Calu3 (cell line): ENCODE data around the gene SLC27A3. TPM values are rescaled to one million over a fixed set of nuclear protein-coding genes. Genes with fewer than 3 reads are reported as not detected.

ENCODE experiments used
- BruUV-seq: library from RNA; stranded (reverse); fragments of 400-500 nt; replicated peaks from 2 replicates; lab custom pipeline; 2021; lab: Mats Ljungman, UMichigan
- CTCF ChIA-PET: fragments of 300-600 bp; sonication (Branson Sonifier 250); formaldehyde crosslinking; loops from one replicate; lab custom pipeline; 2022; ENCODE audit warnings: antibody characterized with exemption; lab: Charles Lee
- DNase-seq: peaks from one replicate; pipeline ENCODE4 v3.0.0; 2022
- H3K27ac Mint-ChIP-seq: one replicate; pipeline ENCODE4 v1.8.0; 2022; ENCODE audit warnings: mixed read lengths; ENCODE audit not compliant: unreplicated experiment
- H3K27me3 Mint-ChIP-seq: one replicate; pipeline ENCODE4 v1.8.0; 2022; ENCODE audit warnings: mixed read lengths; ENCODE audit not compliant: unreplicated experiment
- H3K36me3 Mint-ChIP-seq: one replicate; pipeline ENCODE4 v1.8.0; 2022; ENCODE audit warnings: mild to moderate bottlenecking, moderate library complexity, mixed read lengths; ENCODE audit not compliant: insufficient read depth, unreplicated experiment
- H3K4me1 Mint-ChIP-seq: one replicate; pipeline ENCODE4 v1.8.0; 2022; ENCODE audit warnings: mild to moderate bottlenecking, low read depth, mixed read lengths; ENCODE audit not compliant: unreplicated experiment
- H3K4me3 Mint-ChIP-seq: one replicate; pipeline ENCODE4 v1.8.0; 2022; ENCODE audit warnings: mild to moderate bottlenecking, low read depth, moderate library complexity, mixed read lengths; ENCODE audit not compliant: unreplicated experiment
- H3K9me3 Mint-ChIP-seq: one replicate; pipeline ENCODE4 v1.8.0; 2022; ENCODE audit warnings: low read depth, mixed read lengths; ENCODE audit not compliant: unreplicated experiment
- intact Hi-C: fragments of 100-400 bp; cut with micrococcal nuclease; formaldehyde crosslinking; loops from one replicate; pipeline ENCODE4 v1.10.0; 2022; ENCODE audit not compliant: unreplicated experiment
- total RNA-seq: library from RNA; stranded (reverse); gene quantifications from 2 replicates; pipeline ENCODE4 v1.2.3, GENCODE V29; 2022
- TF ChIP-seq, protein P1 (sequence below): fragments of 200-600 bp; IDR thresholded peaks from one replicate; pipeline ENCODE4 v1.8.0; 2022; ENCODE audit warnings: antibody characterized with exemption; ENCODE audit not compliant: unreplicated experiment

SLC27A3 gene
- total RNA-seq, 1 experiment from 2014 or later: 11.9 TPM

DNA sequence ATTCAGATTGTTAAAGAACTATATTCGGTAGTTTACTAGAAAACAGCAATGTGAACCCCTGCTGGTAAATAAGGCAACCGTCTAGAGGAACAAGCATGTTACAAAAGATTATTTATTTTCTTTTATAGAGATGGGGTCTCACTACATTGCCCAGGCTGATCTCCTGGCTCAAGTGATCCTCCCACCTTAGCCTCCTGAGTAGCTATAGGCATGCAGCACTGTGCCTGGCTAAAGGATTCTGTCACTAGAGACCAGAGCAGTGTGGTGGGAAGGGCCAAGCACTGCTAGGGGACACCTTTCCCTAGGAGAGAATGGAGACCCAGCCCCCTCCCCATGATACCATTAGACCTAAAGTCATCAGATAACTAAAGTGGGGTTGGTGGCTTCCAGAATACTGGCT lies 28.9 kb downstream of the SLC27A3 start:
- Mint-ChIP-seq H3K27ac (no peak overlapping the region), H3K4me1 (no peaks in the 10 kb centered on the region), H3K4me3 (no peak overlapping the region), H3K36me3 (peaks cover 25% of the 10 kb centered on the region), H3K27me3 (no peaks in the 10 kb centered on the region), H3K9me3 (no peaks in the 10 kb centered on the region)
- CTCF ChIA-PET: no interaction called here
- no TSS peak for BruUV-seq
- no peak for DNase-seq
- intact Hi-C loops: no loop called here
- TF ChIP-seq, protein P1, sequence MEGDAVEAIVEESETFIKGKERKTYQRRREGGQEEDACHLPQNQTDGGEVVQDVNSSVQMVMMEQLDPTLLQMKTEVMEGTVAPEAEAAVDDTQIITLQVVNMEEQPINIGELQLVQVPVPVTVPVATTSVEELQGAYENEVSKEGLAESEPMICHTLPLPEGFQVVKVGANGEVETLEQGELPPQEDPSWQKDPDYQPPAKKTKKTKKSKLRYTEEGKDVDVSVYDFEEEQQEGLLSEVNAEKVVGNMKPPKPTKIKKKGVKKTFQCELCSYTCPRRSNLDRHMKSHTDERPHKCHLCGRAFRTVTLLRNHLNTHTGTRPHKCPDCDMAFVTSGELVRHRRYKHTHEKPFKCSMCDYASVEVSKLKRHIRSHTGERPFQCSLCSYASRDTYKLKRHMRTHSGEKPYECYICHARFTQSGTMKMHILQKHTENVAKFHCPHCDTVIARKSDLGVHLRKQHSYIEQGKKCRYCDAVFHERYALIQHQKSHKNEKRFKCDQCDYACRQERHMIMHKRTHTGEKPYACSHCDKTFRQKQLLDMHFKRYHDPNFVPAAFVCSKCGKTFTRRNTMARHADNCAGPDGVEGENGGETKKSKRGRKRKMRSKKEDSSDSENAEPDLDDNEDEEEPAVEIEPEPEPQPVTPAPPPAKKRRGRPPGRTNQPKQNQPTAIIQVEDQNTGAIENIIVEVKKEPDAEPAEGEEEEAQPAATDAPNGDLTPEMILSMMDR: no peak

DNA sequence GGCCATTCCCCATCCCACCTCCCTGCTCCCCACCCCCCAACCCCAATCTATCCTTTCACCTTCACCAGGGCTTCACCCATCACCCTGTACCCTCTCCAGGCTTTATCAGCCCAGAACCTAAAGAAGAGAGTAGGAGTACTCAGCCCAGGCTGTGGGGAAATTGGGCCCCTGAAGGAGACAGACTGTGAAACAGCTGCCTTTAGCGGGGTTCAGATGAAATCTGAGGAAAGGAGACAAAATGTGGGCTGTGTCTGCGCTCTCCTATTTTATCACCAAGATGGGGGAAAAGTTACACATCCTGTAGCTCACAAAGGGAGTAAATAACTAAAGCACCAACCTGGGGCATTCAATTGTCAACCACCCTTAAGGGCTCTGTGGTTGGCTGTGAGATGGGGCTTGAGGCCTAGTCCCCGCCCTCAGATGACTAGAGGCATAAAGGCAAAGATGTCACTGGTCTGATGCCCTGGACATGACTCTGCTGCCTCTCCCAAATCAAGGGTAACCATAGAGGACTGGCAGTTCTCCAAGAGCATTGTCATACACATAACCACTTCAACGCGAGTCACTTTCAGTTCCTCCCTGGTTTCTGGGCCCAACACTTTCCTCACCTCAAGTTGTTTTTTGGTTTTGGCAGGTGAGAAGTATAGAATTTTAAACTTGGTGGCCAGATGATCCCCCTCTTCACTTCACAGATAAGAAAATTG lies 30.0 kb downstream of the SLC27A3 start:
- no peak for DNase-seq
- Mint-ChIP-seq H3K4me3 (no peak overlapping the region), H3K27ac (no peak overlapping the region), H3K27me3 (no peaks in the 10 kb centered on the region), H3K36me3 (peaks cover 32% of the 10 kb centered on the region), H3K4me1 (no peaks in the 10 kb centered on the region), H3K9me3 (no peaks in the 10 kb centered on the region)
- intact Hi-C loops: no loop called here
- CTCF ChIA-PET: no interaction called here
- TF ChIP-seq, protein P1: no peak
- BruUV-seq: no TSS peak

DNA sequence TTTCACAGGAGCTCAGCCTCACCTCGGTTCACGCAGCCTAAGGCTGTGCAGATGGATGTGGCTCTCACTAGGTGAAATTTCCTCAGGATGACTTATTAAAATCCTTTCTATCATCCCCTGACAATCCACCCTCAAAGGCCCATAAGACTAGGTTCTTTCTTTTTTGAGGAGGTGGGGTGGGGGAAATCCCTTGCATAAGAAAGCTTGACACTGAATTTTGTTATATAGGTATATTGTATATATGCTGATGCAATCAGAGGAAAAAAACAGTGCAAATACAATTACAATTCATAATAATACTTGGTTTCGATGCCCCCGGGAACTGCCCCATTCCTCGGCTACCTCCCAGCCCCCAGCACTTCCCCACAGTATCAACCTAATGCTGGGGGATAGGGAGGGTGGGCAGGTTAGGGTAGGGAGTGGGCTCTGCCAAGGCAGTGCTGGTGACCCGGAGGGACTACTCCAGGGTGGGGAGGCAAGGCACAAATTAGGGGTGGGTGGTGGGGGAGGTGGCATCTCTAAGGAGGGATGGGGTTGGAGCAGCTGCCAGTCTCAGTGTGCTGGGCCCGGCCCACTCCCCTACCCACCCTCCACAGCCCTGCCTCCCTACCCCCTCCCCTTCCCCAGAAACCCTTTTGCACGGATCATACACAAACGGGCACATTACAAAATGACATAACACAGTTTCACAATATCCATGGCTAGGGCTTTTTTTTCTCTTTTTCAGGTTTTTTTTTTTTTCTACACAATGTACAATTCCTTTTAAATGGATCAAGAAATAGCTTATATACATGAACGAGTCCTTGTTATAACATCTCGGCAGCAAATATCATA lies 30.9 kb downstream of the SLC27A3 start:
- Mint-ChIP-seq H3K27ac (no peak overlapping the region), H3K4me1 (no peaks in the 10 kb centered on the region), H3K4me3 (no peak overlapping the region), H3K27me3 (no peaks in the 10 kb centered on the region), H3K9me3 (no peaks in the 10 kb centered on the region), H3K36me3 (peaks cover 29% of the 10 kb centered on the region)
- TF ChIP-seq, protein P1: no peak
- BruUV-seq: no TSS peak
- CTCF ChIA-PET: interaction anchor here (0.6 kb wide), 1 partner anchor 17 kb away, joined by 7 read pairs; no protein-coding TSS in a partner anchor
- DNase-seq: no peak
- intact Hi-C loops: no loop called here

DNA sequence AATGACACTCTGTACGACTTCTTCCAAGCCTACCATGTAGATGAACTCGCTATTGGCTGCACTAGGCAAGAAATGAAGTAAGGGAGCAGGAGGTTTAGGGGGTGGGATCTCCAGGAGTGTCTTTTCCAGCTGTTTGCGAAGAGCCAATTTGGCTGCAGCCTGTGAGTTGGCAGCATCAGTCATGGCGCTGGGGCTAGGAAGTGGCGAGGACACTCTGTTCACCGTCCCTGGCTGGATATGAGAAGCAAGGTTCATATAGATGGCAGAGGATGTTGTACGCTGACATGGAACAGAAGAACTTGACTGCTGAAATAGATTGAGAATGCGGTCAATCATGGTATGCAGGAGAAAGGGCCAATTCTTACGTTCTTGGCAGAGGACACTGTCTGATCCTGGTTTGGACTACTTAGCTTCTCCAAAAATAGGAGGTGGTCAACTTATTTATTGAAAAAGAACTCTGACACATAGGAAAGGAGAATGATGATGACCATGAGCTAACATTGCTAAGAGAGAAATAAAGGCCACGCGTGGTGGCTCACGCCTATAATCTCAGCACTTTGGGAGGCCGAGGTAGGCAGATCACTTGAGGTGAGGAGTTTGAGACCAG lies 41.2 kb downstream of the SLC27A3 start:
- Mint-ChIP-seq H3K27me3 (no peaks in the 10 kb centered on the region), H3K27ac (no peak overlapping the region), H3K4me3 (no peak overlapping the region), H3K4me1 (no peaks in the 10 kb centered on the region), H3K9me3 (no peaks in the 10 kb centered on the region), H3K36me3 (peaks cover 41% of the 10 kb centered on the region)
- intact Hi-C loops: no loop called here
- TF ChIP-seq, protein P1: no peak
- BruUV-seq: no TSS peak
- CTCF ChIA-PET: no interaction called here
- no peak for DNase-seq
